ENCODE data around the gene ST6GALNAC1. TPM values are rescaled to one million over a fixed set of nuclear protein-coding genes. Genes with fewer than 3 reads are reported as not detected.
"Not testable (repeated sequence)": the region's sequence is repeated elsewhere in the genome, so short reads cannot be mapped to it uniquely, and the experiment has no call there.

The ST6GALNAC1 gene
- total RNA-seq, 1 experiment from 2014 or later, result not detected

GRCh38 chr17:76612465-76612864 lies 31.1 kb downstream of the ST6GALNAC1 start:
- POLR2A ChIA-PET, result interaction anchor here (0.6 to 3.0 kb wide), 9 partner anchors 11 to 56 kb away, joined by 3 to 17 read pairs (median 6); partner anchors contain the start of gene ST6GALNAC2

GRCh38 chr17:76611758-76612157 lies 31.8 kb downstream of the ST6GALNAC1 start:
- POLR2A ChIA-PET, result interaction anchor here (0.6 to 3.0 kb wide), 13 partner anchors 12 to 713 kb away, joined by 3 to 17 read pairs (median 3); partner anchors contain the start of gene ST6GALNAC2
- TF ChIP-seq, protein P1, sequence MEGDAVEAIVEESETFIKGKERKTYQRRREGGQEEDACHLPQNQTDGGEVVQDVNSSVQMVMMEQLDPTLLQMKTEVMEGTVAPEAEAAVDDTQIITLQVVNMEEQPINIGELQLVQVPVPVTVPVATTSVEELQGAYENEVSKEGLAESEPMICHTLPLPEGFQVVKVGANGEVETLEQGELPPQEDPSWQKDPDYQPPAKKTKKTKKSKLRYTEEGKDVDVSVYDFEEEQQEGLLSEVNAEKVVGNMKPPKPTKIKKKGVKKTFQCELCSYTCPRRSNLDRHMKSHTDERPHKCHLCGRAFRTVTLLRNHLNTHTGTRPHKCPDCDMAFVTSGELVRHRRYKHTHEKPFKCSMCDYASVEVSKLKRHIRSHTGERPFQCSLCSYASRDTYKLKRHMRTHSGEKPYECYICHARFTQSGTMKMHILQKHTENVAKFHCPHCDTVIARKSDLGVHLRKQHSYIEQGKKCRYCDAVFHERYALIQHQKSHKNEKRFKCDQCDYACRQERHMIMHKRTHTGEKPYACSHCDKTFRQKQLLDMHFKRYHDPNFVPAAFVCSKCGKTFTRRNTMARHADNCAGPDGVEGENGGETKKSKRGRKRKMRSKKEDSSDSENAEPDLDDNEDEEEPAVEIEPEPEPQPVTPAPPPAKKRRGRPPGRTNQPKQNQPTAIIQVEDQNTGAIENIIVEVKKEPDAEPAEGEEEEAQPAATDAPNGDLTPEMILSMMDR (IDR thresholded peaks at IDR 0.05; ENCODE audit: unreplicated experiment), result no peak
- Mint-ChIP-seq H3K4me3 (ENCODE audit: unreplicated experiment) (no peak overlapping the region), H3K4me1 (ENCODE audit: insufficient read depth, unreplicated experiment) (peaks cover 11% of the 10 kb centered on the region), H3K9me3 (ENCODE audit: unreplicated experiment) (no peaks in the 10 kb centered on the region), H3K27ac (ENCODE audit: low read depth, unreplicated experiment) (no peak overlapping the region), H3K36me3 (ENCODE audit: insufficient read depth, unreplicated experiment) (peaks cover 5% of the 10 kb centered on the region), H3K27me3 (ENCODE audit: insufficient read depth, unreplicated experiment) (no peaks in the 10 kb centered on the region)
- DNase-seq (ENCODE audit: unreplicated experiment), result no peak
- BruUV-seq (replicated peaks), result no TSS peak
- CTCF ChIA-PET, result interaction anchor here (1.0 to 2.2 kb wide), 5 partner anchors 9 to 25 kb away, joined by 3 to 8 read pairs (median 5); no protein-coding TSS in a partner anchor
- intact Hi-C loops (cut with micrococcal nuclease), result loop anchor here (2.0 kb wide), 1 partner anchor 25 kb away; no protein-coding TSS in a partner anchor

More at GRCh38 chr17:76612465-76612864, 31.1 kb downstream of the ST6GALNAC1 start:
- H3K4me3 Mint-ChIP-seq (ENCODE audit: unreplicated experiment), result no peak overlapping the region
- TF ChIP-seq, protein P1 (IDR thresholded peaks at IDR 0.05; ENCODE audit: unreplicated experiment), result no peak
- CTCF ChIA-PET, result interaction anchor here (1.0 to 2.2 kb wide), 4 partner anchors 9 to 14 kb away, joined by 3 to 8 read pairs (median 6); no protein-coding TSS in a partner anchor
- H3K27me3 Mint-ChIP-seq (ENCODE audit: insufficient read depth, unreplicated experiment), result no peaks in the 10 kb centered on the region
- H3K27ac Mint-ChIP-seq (ENCODE audit: low read depth, unreplicated experiment), result no peak overlapping the region
- no TSS peak for BruUV-seq (replicated peaks)
- H3K4me1 Mint-ChIP-seq (ENCODE audit: insufficient read depth, unreplicated experiment), result peaks cover 11% of the 10 kb centered on the region
- DNase-seq (ENCODE audit: unreplicated experiment), result no peak
- H3K36me3 Mint-ChIP-seq (ENCODE audit: insufficient read depth, unreplicated experiment), result peaks cover 5% of the 10 kb centered on the region
- no peaks in the 10 kb centered on the region for H3K9me3 Mint-ChIP-seq (ENCODE audit: unreplicated experiment)
- intact Hi-C loops (cut with micrococcal nuclease), result no loop called here

- not testable (repeated sequence) for H3K9me3 Mint-ChIP-seq (ENCODE audit: unreplicated experiment); H3K27ac Mint-ChIP-seq (ENCODE audit: low read depth, unreplicated experiment); H3K27me3 Mint-ChIP-seq (ENCODE audit: insufficient read depth, unreplicated experiment); H3K4me3 Mint-ChIP-seq (ENCODE audit: unreplicated experiment); BruUV-seq (replicated peaks); H3K36me3 Mint-ChIP-seq (ENCODE audit: insufficient read depth, unreplicated experiment)
- ChIA-PET POLR2A (interaction anchor here (0.5 to 3.0 kb wide), 13 partner anchors 13 to 734 kb away, joined by 3 to 17 read pairs (median 3); partner anchors contain the start of gene ST6GALNAC2), CTCF (interaction anchor here (1.0 to 2.2 kb wide), 5 partner anchors 10 to 25 kb away, joined by 3 to 8 read pairs (median 5); no protein-coding TSS in a partner anchor)
- intact Hi-C loops (cut with micrococcal nuclease), result loop anchor here (2.0 kb wide), 1 partner anchor 26 kb away; no protein-coding TSS in a partner anchor
- H3K4me1 Mint-ChIP-seq (ENCODE audit: insufficient read depth, unreplicated experiment), result peaks cover 11% of the 10 kb centered on the region
- DNase-seq (ENCODE audit: unreplicated experiment), result peak; percentile 58
Measured at GRCh38 chr17:76611080-76611749, 32.3 kb downstream of the ST6GALNAC1 start.

DNA sequence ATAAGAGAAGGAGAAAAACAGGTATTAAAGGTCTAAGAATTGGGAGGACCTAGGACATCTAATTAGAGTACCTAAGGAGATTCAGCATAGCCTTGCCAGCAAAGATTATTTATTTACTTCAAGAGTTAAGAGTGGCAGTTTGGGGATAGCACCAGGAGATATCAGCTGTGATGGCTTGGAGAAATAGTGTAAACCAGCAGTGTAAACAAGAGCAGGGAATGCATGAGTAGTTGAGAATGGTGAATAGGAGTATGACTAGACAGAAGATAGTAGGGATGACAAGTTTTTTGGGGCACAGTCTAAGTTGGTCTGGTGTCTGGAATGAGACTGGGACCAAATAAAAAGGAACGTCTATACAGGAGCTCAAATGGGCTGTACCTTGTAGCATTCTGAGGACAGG lies 36.9 kb downstream of the ST6GALNAC1 start:
- BruUV-seq (replicated peaks); H3K9me3 Mint-ChIP-seq (ENCODE audit: unreplicated experiment); DNase-seq (ENCODE audit: unreplicated experiment); H3K4me1 Mint-ChIP-seq (ENCODE audit: insufficient read depth, unreplicated experiment); POLR2A ChIA-PET; H3K4me3 Mint-ChIP-seq (ENCODE audit: unreplicated experiment); CTCF ChIA-PET; intact Hi-C loops (cut with micrococcal nuclease); H3K27ac Mint-ChIP-seq (ENCODE audit: low read depth, unreplicated experiment); H3K27me3 Mint-ChIP-seq (ENCODE audit: insufficient read depth, unreplicated experiment); H3K36me3 Mint-ChIP-seq (ENCODE audit: insufficient read depth, unreplicated experiment): not testable (repeated sequence)

DNA sequence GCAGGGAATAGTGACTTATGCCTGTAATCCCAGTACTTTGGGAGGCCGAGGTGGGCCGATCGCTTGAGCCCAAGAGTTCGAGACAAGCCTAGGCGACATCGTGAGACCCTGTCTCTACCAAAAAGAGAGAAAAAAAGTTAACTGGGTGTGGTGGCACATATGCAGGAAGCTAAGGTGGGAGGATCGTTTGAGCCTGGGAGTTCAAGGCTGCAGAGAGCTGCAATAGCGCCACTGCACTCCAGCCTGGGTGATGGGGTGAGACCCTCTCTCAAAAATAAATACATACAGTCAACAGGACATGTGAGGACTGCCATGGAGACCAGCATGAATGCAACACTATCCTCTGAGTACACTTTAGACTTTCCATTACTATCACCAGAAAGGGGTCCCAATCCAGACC lies 42.5 kb downstream of the ST6GALNAC1 start:
- CTCF ChIA-PET, result interaction anchor here (0.6 to 3.1 kb wide), 5 partner anchors 15 to 113 kb away, joined by 3 to 17 read pairs (median 3); no protein-coding TSS in a partner anchor

More for the DNA sequence above, 42.5 kb downstream of the ST6GALNAC1 start:
- Mint-ChIP-seq H3K4me3 (ENCODE audit: unreplicated experiment) (no peak overlapping the region), H3K36me3 (ENCODE audit: insufficient read depth, unreplicated experiment) (peaks cover 5% of the 10 kb centered on the region), H3K4me1 (ENCODE audit: insufficient read depth, unreplicated experiment) (peaks cover 5% of the 10 kb centered on the region), H3K9me3 (ENCODE audit: unreplicated experiment) (no peaks in the 10 kb centered on the region), H3K27me3 (ENCODE audit: insufficient read depth, unreplicated experiment) (no peaks in the 10 kb centered on the region), H3K27ac (ENCODE audit: low read depth, unreplicated experiment) (no peak overlapping the region)
- POLR2A ChIA-PET, result interaction anchor here (0.7 kb wide), 1 partner anchor 23 kb away, joined by 3 read pairs; no protein-coding TSS in a partner anchor
- no peak for DNase-seq (ENCODE audit: unreplicated experiment)
- TF ChIP-seq, protein P1 (IDR thresholded peaks at IDR 0.05; ENCODE audit: unreplicated experiment), result no peak
- no TSS peak for BruUV-seq (replicated peaks)
- intact Hi-C loops (cut with micrococcal nuclease), result no loop called here

Measured in MCF 10A (cell line).